HG02884 (cell line): Measurements from ENCODE around the gene RILP.

Experiments used
- ATAC-seq: cut with Tn5 transposase; IDR thresholded peaks from one replicate; pipeline ENCODE4 v1.9.1; 2021; ENCODE audit warnings: mild to moderate bottlenecking, moderate library complexity; ENCODE audit not compliant: unreplicated experiment

The RILP gene

GRCh38 chr17:1648173-1648962 lies 1.3 kb downstream of the RILP start:
- ATAC-seq: no peak

- ATAC-seq: no peak
Measured at GRCh38 chr17:1647802-1648171, 1.9 kb downstream of the RILP start.

GRCh38 chr17:1646199-1646875 lies 3.3 kb downstream of the RILP start:
- ATAC-seq: no peak

- ATAC-seq: no peak
Measured at GRCh38 chr17:1645207-1646171, 4.2 kb downstream of the RILP start, which contains the start of gene SCARF1. Gene SCARF1, minus strand, starts transcription at chr17:1645732. Its CDS starts 35 bp downstream, at chr17:1645697.

- no peak for ATAC-seq
Measured at GRCh38 chr17:1644493-1645206, 5.0 kb downstream of the RILP start.

- ATAC-seq: no peak
Measured at GRCh38 chr17:1643999-1644492, 5.6 kb downstream of the RILP start.

GRCh38 chr17:1643293-1643998 lies 6.2 kb downstream of the RILP start:
- no peak for ATAC-seq

GRCh38 chr17:1641065-1641403 lies 8.6 kb downstream of the RILP start:
- ATAC-seq: no peak

GRCh38 chr17:1640329-1641064 lies 9.2 kb downstream of the RILP start:
- ATAC-seq: no peak

GRCh38 chr17:1639549-1640180 lies 10.0 kb downstream of the RILP start:
- ATAC-seq: no peak

- no peak for ATAC-seq
Measured at GRCh38 chr17:1638624-1639300, 10.9 kb downstream of the RILP start.

GRCh38 chr17:1638171-1638590 lies 11.5 kb downstream of the RILP start:
- no peak for ATAC-seq

GRCh38 chr17:1636732-1637285 lies 12.9 kb downstream of the RILP start:
- no peak for ATAC-seq

GRCh38 chr17:1635675-1636465 lies 13.8 kb downstream of the RILP start:
- no peak for ATAC-seq

GRCh38 chr17:1634841-1635650 lies 14.6 kb downstream of the RILP start:
- no peak for ATAC-seq

- no peak for ATAC-seq
Measured at GRCh38 chr17:1630662-1631061, 19.0 kb downstream of the RILP start.
